HEK293 (cell line): ENCODE results near the gene VAV3.

Experiments
- CTCF ChIP-seq: fragments of 450-650 bp; formaldehyde crosslinking; IDR thresholded peaks from 2 replicates; pipeline ENCODE4 v1.5.1; 2016; ENCODE audit warnings: missing biosample characterization, missing genetic modification characterization
- SP2 ChIP-seq: fragments of 450-650 bp; formaldehyde crosslinking; IDR thresholded peaks from 2 replicates; pipeline ENCODE4 v1.5.1; 2016; ENCODE audit warnings: missing biosample characterization, missing genetic modification characterization
- ZBTB44 ChIP-seq: fragments of 450-650 bp; IDR thresholded peaks from 2 replicates; pipeline ENCODE4 v1.5.1; 2018; ENCODE audit warnings: missing biosample characterization, mild to moderate bottlenecking, missing genetic modification characterization
- ZBTB49 ChIP-seq: fragments of 450-650 bp; formaldehyde crosslinking; IDR thresholded peaks from 2 replicates; pipeline ENCODE4 v1.5.1; 2016; ENCODE audit warnings: missing biosample characterization, missing genetic modification characterization, low read depth
- ZNF157 ChIP-seq: fragments of 450-650 bp; formaldehyde crosslinking; IDR thresholded peaks from 2 replicates; pipeline ENCODE4 v1.5.1; 2016; ENCODE audit warnings: missing biosample characterization, missing genetic modification characterization
- ZNF248 ChIP-seq: fragments of 450-650 bp; formaldehyde crosslinking; IDR thresholded peaks from 2 replicates; pipeline ENCODE4 v1.5.1; 2017; ENCODE audit warnings: missing biosample characterization, missing genetic modification characterization
- ZNF521 ChIP-seq: fragments of 450-650 bp; formaldehyde crosslinking; IDR thresholded peaks from 2 replicates; pipeline ENCODE4 v1.5.1; 2017; ENCODE audit warnings: missing biosample characterization, mild to moderate bottlenecking, missing genetic modification characterization
- ZSCAN30 ChIP-seq: fragments of 450-650 bp; IDR thresholded peaks from 2 replicates; pipeline ENCODE4 v1.5.1; 2018; ENCODE audit warnings: missing biosample characterization, mild to moderate bottlenecking, missing genetic modification characterization, moderate library complexity
- TF ChIP-seq, protein P1 (sequence below): sonication (generic); formaldehyde crosslinking; IDR thresholded peaks from 2 replicates; pipeline ENCODE4 v1.8.1; 2022; ENCODE audit warnings: mild to moderate bottlenecking, moderate library complexity, missing genetic modification reagents

DNA sequence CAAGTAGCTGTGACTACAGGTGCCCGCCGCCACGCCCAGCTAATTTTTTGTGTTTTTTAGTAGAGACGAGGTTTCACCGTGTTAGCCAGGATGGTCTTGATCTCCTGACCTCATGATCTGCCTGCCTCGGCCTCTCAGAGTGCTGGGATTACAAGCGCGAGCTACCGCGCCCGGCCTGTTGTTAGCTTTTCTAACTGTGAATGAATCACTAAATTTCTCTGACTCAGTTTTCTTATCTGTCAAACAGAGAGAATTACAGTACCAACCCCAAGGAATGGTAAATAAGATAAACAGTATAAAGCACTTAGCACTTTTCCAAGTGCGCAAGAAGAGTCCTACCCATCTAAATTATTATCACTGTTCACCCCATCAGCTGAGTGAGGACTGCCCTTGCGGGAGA lies 193.6 kb downstream of the VAV3 start:
- TF ChIP-seq SP2 (tag by site-specific recombination) = no peak
- TF ChIP-seq CTCF (tag by site-specific recombination) = no peak
- TF ChIP-seq ZNF248 (tag by site-specific recombination) = no peak
- TF ChIP-seq, protein P1, sequence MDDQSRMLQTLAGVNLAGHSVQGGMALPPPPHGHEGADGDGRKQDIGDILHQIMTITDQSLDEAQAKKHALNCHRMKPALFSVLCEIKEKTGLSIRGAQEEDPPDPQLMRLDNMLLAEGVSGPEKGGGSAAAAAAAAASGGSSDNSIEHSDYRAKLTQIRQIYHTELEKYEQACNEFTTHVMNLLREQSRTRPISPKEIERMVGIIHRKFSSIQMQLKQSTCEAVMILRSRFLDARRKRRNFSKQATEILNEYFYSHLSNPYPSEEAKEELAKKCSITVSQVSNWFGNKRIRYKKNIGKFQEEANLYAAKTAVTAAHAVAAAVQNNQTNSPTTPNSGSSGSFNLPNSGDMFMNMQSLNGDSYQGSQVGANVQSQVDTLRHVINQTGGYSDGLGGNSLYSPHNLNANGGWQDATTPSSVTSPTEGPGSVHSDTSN = no peak
- TF ChIP-seq ZBTB44 (tag by site-specific recombination) = no peak
- no peak for TF ChIP-seq ZBTB49
- TF ChIP-seq ZNF521 = no peak
- TF ChIP-seq ZSCAN30 (tag by site-specific recombination) = no peak
- no peak for TF ChIP-seq ZNF157 (tag by site-specific recombination)
